GM12872 (cell line): ENCODE data around the gene AADACL4.

Source experiments
- CTCF ChIP-seq: IDR thresholded peaks from 3 replicates; pipeline ENCODE4 v1.5.1; 2011; ENCODE audit warnings: low read depth, mild to moderate bottlenecking, low read length, moderate library complexity; ENCODE audit not compliant: insufficient read depth

AADACL4 gene

DNA sequence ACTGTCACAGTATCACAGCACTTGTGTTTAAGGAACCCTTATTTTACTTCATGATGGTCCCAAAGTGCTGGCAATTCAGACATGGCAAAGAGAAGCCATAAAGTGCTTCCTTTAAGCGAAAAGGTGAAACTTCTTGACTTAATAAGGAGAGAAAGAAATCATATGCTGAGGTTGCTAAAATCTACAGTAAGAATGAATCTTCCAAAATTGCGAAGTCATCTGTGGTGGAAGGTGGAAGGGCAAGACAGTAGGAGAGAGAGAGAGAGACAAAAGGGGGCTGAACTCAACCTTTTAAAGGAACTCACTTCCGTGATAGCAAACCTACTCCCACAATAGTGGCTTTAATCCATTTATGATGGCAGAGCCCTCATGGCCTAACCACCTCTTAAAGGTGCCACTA, 52.8 kb downstream of the AADACL4 start:
- TF ChIP-seq CTCF, result no peak

- no peak for TF ChIP-seq CTCF
Measured at GRCh38 chr1:12697397-12697796, 53.5 kb downstream of the AADACL4 start.

- TF ChIP-seq CTCF, result no peak
Measured at GRCh38 chr1:12703821-12704451, 60.1 kb downstream of the AADACL4 start.

- TF ChIP-seq CTCF, result no peak
Measured at GRCh38 chr1:12706061-12706460, 62.2 kb downstream of the AADACL4 start.

DNA sequence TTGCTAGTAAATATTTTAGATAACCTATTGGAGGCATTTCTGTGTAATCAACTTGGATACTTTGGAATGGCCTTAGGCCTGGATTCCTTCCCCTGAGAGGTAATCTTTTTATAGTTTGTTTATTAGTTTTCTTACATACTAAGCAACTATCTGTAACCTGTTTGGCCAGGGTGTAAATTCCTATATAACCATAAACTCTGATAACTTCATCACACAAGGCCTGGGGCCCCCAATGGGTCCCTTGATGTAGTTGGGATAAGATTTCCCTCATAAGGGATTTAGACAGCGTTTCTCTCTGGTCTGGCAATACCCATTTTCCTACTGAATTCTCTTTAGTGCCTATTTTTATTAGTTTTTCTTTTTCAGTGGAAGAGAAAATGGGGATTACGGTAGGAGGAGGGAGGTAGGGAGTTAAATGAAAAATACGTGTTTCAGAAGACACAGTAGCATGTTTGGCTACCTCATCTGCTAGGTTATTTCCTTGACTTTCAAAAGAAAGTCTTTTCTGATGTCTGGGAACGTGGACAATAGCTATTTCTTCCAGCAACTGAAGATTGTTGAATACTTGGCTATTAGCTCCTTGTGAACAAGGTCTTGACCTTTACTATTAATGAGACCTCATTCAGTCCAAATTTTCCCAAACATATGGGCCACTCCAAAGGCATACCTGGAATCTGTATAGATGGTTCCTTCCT, 64.7 kb downstream of the AADACL4 start:
- no peak for TF ChIP-seq CTCF

GRCh38 chr1:12709091-12709491, 65.2 kb downstream of the AADACL4 start:
- TF ChIP-seq CTCF, result no peak

DNA sequence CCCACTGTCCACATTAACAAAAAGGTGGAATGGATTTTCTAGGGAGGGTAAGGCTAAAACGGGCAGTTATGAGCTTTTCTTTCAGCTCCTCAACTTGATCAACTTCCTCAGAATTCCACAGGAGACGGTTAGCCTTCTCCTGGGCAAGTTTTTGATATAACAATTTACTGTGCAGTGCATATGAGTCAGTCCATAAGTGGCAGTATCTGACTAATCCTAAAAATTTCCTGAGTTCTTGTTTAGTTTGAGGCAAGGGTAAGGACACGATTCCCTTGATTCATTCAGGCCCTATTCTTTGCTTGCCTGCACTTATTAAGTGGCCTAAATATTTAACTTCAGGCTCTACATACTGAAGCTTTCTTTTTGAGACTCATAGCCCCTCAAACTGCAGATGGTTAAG, 65.8 kb downstream of the AADACL4 start:
- TF ChIP-seq CTCF, result no peak
